A673 (cell line): Measurements from ENCODE around the gene FAAP20. TPM values are rescaled to one million over a fixed set of nuclear protein-coding genes. Genes with fewer than 3 reads are reported as not detected.

Experiments used
- BruUV-seq: library from RNA; stranded (reverse); fragments of 400-500 nt; replicated peaks from 2 replicates; lab custom pipeline; 2021; lab: Mats Ljungman, UMichigan
- CTCF ChIA-PET: fragments of 300-600 bp; sonication (Branson Sonifier 250); formaldehyde crosslinking; loops from one replicate; lab custom pipeline; 2022; ENCODE audit warnings: antibody characterized with exemption; lab: Charles Lee
- POLR2A ChIA-PET: fragments of 300-600 bp; sonication (Branson Sonifier 250); formaldehyde crosslinking; loops from one replicate; lab custom pipeline; 2022; ENCODE audit warnings: antibody characterized with exemption; ENCODE audit not compliant: low non-redundant PET; lab: Charles Lee
- DNase-seq: peaks from one replicate; pipeline ENCODE4 v3.0.0-alpha.2; 2015; ENCODE audit warnings: low spot score
- H3K27ac ChIP-seq: fragments of 200-600 bp; sonication (generic); 2 replicates; pipeline ENCODE4 v1.5.1; 2016; ENCODE audit warnings: mixed run types, low read depth, mild to moderate bottlenecking, mixed read lengths, antibody characterized with exemption, low read length; ENCODE audit not compliant: poor library complexity, severe bottlenecking
- H3K27me3 ChIP-seq: fragments of 200-600 bp; sonication (generic); replicated peaks from 2 replicates; pipeline ENCODE4 v1.6.1; 2017; ENCODE audit warnings: mixed run types, low read depth, mild to moderate bottlenecking, mixed read lengths, antibody characterized with exemption, low read length; ENCODE audit not compliant: insufficient read depth, poor library complexity
- H3K36me3 ChIP-seq: fragments of 200-600 bp; sonication (generic); 2 replicates; pipeline ENCODE4 v1.6.1; 2016; ENCODE audit warnings: mixed run types, mild to moderate bottlenecking, mixed read lengths, antibody characterized with exemption, low read length; ENCODE audit not compliant: insufficient read depth, poor library complexity, severe bottlenecking
- H3K4me1 ChIP-seq: fragments of 200-600 bp; sonication (generic); 2 replicates; pipeline ENCODE4 v1.6.1; 2017; ENCODE audit warnings: mixed run types, mild to moderate bottlenecking, mixed read lengths, antibody characterized with exemption, low read length; ENCODE audit not compliant: insufficient read depth, poor library complexity, severe bottlenecking
- H3K4me3 ChIP-seq: fragments of 200-600 bp; sonication (generic); 2 replicates; pipeline ENCODE4 v1.5.1; 2016; ENCODE audit warnings: low read depth, mixed run types, mild to moderate bottlenecking, mixed read lengths, low read length; ENCODE audit not compliant: poor library complexity, severe bottlenecking
- H3K9me3 ChIP-seq: fragments of 200-600 bp; sonication (generic); 2 replicates; pipeline ENCODE4 v1.6.1; 2016; ENCODE audit warnings: mixed run types, low read depth, mild to moderate bottlenecking, mixed read lengths, antibody characterized with exemption, low read length; ENCODE audit not compliant: poor library complexity, severe bottlenecking
- EZH2 ChIP-seq: fragments of 200-600 bp; sonication (generic); IDR thresholded peaks from 2 replicates; pipeline ENCODE4 v1.6.1; 2017; ENCODE audit warnings: borderline replicate concordance, low read depth, mild to moderate bottlenecking, mixed read lengths, antibody characterized with exemption, low read length; ENCODE audit not compliant: poor library complexity, severe bottlenecking
- intact Hi-C: fragments of 100-400 bp; cut with micrococcal nuclease; formaldehyde crosslinking; loops from one replicate; pipeline ENCODE4 v1.10.0; 2022; ENCODE audit not compliant: unreplicated experiment
- total RNA-seq: library from RNA; stranded (reverse); gene quantifications from 2 replicates; pipeline ENCODE4 v1.2.3, GENCODE V29; 2021
- TF ChIP-seq, protein P1 (sequence below): fragments of 300-800, 200-600 bp; sonication (generic); conservative IDR thresholded peaks from 2 replicates; pipeline ENCODE4 v1.5.1; 2017; ENCODE audit warnings: low read depth, mild to moderate bottlenecking, antibody characterized with exemption, low read length, moderate library complexity, mixed read lengths

FAAP20 gene
- total RNA-seq, 1 experiment from 2014 or later = 114 TPM

DNA sequence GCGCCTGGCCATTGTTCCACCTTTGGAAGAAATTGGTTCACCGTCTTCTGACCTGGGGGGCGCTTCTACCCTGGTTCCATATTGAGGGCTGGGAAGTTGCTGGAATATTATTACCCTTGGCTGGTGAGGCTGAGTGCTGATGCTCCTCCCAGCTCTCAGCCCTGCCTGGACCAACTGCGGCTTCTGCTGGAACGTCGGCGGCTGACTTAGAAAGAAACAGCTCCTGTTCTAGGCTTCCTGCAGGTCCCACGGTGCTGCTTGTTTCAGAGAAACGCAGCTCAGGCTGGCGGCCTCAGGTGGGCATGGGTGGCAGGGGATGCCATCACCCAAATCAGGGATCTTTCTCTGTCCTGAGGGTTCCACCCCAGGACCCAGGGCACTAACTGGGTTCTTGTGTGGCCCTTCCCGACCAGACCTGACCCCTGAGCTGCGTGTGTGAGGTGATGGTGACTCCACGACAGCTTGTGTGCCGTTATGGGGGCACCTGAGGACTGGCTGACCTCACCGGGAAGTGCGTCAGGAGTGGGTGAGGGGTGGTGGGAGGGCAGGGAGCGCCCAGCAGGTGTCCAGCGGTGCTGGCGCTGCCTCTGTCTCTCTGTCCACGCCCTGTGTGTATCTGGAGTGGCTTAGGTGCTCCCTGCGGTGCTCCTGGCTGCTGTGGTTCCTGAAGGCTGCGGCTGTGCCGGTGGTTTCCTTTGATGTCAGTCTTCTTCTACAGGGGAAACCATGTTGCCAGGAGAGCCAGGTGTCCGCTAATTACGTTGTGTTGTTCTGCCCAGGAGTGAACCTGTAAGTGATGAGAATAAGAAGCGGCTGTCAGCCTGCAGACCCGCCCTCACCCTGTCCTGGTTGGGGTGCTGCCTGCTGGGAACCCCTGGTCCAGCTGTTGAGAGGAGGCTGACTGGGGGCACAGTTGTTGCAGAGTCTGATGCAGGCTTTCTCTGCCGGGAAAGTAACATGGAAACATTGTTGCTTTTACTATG, 42.4 kb upstream of the FAAP20 start:
- intact Hi-C loops = no loop called here
- no peak for DNase-seq
- POLR2A ChIA-PET = no interaction called here
- TF ChIP-seq, protein P1, sequence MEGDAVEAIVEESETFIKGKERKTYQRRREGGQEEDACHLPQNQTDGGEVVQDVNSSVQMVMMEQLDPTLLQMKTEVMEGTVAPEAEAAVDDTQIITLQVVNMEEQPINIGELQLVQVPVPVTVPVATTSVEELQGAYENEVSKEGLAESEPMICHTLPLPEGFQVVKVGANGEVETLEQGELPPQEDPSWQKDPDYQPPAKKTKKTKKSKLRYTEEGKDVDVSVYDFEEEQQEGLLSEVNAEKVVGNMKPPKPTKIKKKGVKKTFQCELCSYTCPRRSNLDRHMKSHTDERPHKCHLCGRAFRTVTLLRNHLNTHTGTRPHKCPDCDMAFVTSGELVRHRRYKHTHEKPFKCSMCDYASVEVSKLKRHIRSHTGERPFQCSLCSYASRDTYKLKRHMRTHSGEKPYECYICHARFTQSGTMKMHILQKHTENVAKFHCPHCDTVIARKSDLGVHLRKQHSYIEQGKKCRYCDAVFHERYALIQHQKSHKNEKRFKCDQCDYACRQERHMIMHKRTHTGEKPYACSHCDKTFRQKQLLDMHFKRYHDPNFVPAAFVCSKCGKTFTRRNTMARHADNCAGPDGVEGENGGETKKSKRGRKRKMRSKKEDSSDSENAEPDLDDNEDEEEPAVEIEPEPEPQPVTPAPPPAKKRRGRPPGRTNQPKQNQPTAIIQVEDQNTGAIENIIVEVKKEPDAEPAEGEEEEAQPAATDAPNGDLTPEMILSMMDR = no peak
- no peak for TF ChIP-seq EZH2
- Histone ChIP-seq H3K27me3 (no peaks in the 10 kb centered on the region), H3K4me1 (peaks cover 59% of the 10 kb centered on the region), H3K4me3 (no peak overlapping the region), H3K36me3 (peaks cover 7% of the 10 kb centered on the region), H3K9me3 (no peaks in the 10 kb centered on the region), H3K27ac (peak overlapping the region; percentile 31)
- BruUV-seq = no TSS peak
- CTCF ChIA-PET = no interaction called here

DNA sequence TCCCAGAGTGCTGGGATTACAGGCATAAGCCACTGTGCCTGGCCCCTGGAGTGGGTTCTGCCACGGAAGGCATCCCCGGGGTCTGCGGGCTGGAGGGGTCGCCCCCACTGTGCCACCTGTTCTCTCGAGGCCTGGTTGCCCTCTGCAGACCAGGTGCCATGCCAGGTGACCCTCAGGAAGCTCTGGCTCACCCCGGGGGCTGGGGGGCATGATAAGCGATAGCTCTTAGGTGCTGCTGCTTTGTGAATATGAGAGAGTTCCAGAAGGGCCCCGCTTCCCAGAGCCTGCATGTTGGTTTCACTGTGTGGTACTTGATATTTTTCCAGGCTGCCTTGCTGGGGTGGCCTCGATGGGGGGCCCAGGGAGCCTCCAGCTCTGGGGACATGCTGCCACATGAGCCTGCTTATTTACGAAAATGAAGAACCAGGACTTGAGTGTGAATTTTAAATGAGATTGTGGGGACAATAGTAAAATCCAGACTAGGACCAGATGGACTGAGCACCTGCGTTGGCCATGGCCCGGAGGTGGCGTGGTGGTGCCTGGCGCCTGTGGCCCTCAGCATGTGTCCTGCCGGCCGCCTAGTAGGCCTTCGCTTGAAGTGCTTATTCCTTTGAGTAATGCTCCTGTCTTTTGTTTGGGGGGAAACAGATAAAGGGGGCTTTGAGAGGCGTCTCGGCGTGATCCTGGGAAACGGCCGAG, 40.9 kb upstream of the FAAP20 start:
- ChIA-PET POLR2A (no interaction called here), CTCF (interaction anchor here (0.7 kb wide), 1 partner anchor 146 kb away, joined by 3 read pairs; no protein-coding TSS in a partner anchor)
- peaks cover 2% of the 10 kb centered on the region for H3K36me3 ChIP-seq
- no peaks in the 10 kb centered on the region for H3K9me3 ChIP-seq
- H3K4me1 ChIP-seq = peaks cover 67% of the 10 kb centered on the region
- DNase-seq = no peak
- no peak overlapping the region for H3K4me3 ChIP-seq
- TF ChIP-seq EZH2 = no peak
- TF ChIP-seq, protein P1 = no peak
- BruUV-seq = no TSS peak
- intact Hi-C loops = no loop called here
- no peaks in the 10 kb centered on the region for H3K27me3 ChIP-seq
- H3K27ac ChIP-seq = peak overlapping the region; percentile 14

- Histone ChIP-seq H3K36me3 (no peaks in the 10 kb centered on the region), H3K9me3 (no peaks in the 10 kb centered on the region), H3K27me3 (no peaks in the 10 kb centered on the region), H3K4me3 (peak overlapping the region; percentile 71), H3K27ac (peak overlapping the region; percentile 80), H3K4me1 (peaks cover 60% of the 10 kb centered on the region)
- DNase-seq = no peak
- ChIA-PET CTCF (interaction anchor here (0.7 kb wide), 1 partner anchor 82 kb away, joined by 6 read pairs; no protein-coding TSS in a partner anchor), POLR2A (no interaction called here)
- TF ChIP-seq, protein P1 = no peak
- TF ChIP-seq EZH2 = no peak
- BruUV-seq = no TSS peak
- intact Hi-C loops = loop anchor here (5.0 kb wide), 1 partner anchor 68 kb away; no protein-coding TSS in a partner anchor
Measured at GRCh38 chr1:2234762-2235113, 40.2 kb upstream of the FAAP20 start.
